ENCODE data around the gene PF4V1. TPM values are rescaled to one million over a fixed set of nuclear protein-coding genes. Genes with fewer than 3 reads are reported as not detected.
A peak's percentile ranks its signal among the peaks of the same experiment; 100 is the strongest.

PF4V1 gene
- total RNA-seq, 4 donors from 2014 or later: not detected

GRCh38 chr4:73859614-73860088, 6.6 kb downstream of the PF4V1 start:
- DNase-seq (ENCODE audit: low spot score in 2 of 2): no peak
- Histone ChIP-seq H3K4me1 (peaks cover 0 to 16% (median 0%) of the 10 kb centered on the region in 4 donors), H3K9me3 (no peaks in the 10 kb centered on the region), H3K36me3 (no peaks in the 10 kb centered on the region), H3K27ac (peak overlapping the region in 2 of 4 donors; percentile 36 to 64), H3K27me3 (no peaks in the 10 kb centered on the region), H3K4me3 (no peak overlapping the region)
- TF ChIP-seq EP300 (IDR thresholded peaks at IDR 0.05) (no peak), POLR2A (IDR thresholded peaks at IDR 0.05) (no peak), CTCF (IDR thresholded peaks at IDR 0.05) (no peak)

GRCh38 chr4:73860181-73860580, 7.1 kb downstream of the PF4V1 start:
- WGBS, 2 donors: 57 to 59% methylated on average over 4 of the region's 4 CpGs
- Histone ChIP-seq H3K4me3 (no peak overlapping the region), H3K27me3 (no peaks in the 10 kb centered on the region), H3K9me3 (no peaks in the 10 kb centered on the region), H3K36me3 (no peaks in the 10 kb centered on the region), H3K27ac (no peak overlapping the region), H3K4me1 (peaks cover 0 to 16% (median 0%) of the 10 kb centered on the region in 4 donors)
- DNase-seq (ENCODE audit: low spot score in 2 of 2): no peak
- no peak for TF ChIP-seq POLR2A (IDR thresholded peaks at IDR 0.05)
- no peak for TF ChIP-seq CTCF (IDR thresholded peaks at IDR 0.05)
- no peak for TF ChIP-seq EP300 (IDR thresholded peaks at IDR 0.05)

GRCh38 chr4:73860917-73861316, 7.8 kb downstream of the PF4V1 start:
- no peaks in the 10 kb centered on the region for H3K27me3 ChIP-seq
- H3K9me3 ChIP-seq: no peaks in the 10 kb centered on the region
- no peak for DNase-seq (ENCODE audit: low spot score in 2 of 2)
- H3K27ac ChIP-seq: no peak overlapping the region
- H3K36me3 ChIP-seq: no peaks in the 10 kb centered on the region
- peaks cover 0 to 11% (median 0%) of the 10 kb centered on the region in 4 donors for H3K4me1 ChIP-seq
- no peak overlapping the region for H3K4me3 ChIP-seq
- WGBS, 2 donors: 75 to 76% methylated on average over 3 of the region's 3 CpGs
- TF ChIP-seq EP300 (IDR thresholded peaks at IDR 0.05): no peak
- no peak for TF ChIP-seq CTCF (IDR thresholded peaks at IDR 0.05)

- 95 to 97% methylated on average over 1 of the region's 1 CpG for WGBS, 2 donors
- Histone ChIP-seq H3K9me3 (no peaks in the 10 kb centered on the region), H3K4me1 (peaks cover 0 to 8% (median 0%) of the 10 kb centered on the region in 4 donors), H3K27me3 (no peaks in the 10 kb centered on the region), H3K27ac (no peak overlapping the region), H3K36me3 (no peaks in the 10 kb centered on the region), H3K4me3 (no peak overlapping the region)
- no peak for TF ChIP-seq POLR2A (IDR thresholded peaks at IDR 0.05)
- no peak for TF ChIP-seq CTCF (IDR thresholded peaks at IDR 0.05)
- DNase-seq (ENCODE audit: low spot score in 2 of 2): no peak
Measured at GRCh38 chr4:73862322-73862721, 9.2 kb downstream of the PF4V1 start.

- TF ChIP-seq POLR2A (IDR thresholded peaks at IDR 0.05): no peak
- peak in 1 of 5 experiments; percentile 14 for TF ChIP-seq CTCF (IDR thresholded peaks at IDR 0.05)
- no peaks in the 10 kb centered on the region for H3K9me3 ChIP-seq
- H3K4me3 ChIP-seq: no peak overlapping the region
- H3K4me1 ChIP-seq: peaks cover 0 to 21% (median 0%) of the 10 kb centered on the region in 4 donors
- H3K27ac ChIP-seq: no peak overlapping the region
- no peak for DNase-seq (ENCODE audit: low spot score in 2 of 2)
- H3K27me3 ChIP-seq: peaks cover 0 to 5% of the 10 kb centered on the region in 2 donors
- 70 to 76% methylated on average over 2 of the region's 2 CpGs for WGBS, 2 donors
- H3K36me3 ChIP-seq: no peaks in the 10 kb centered on the region
Measured at GRCh38 chr4:73864365-73864764, 11.3 kb downstream of the PF4V1 start.
